GM10847 (cell line): Measurements from ENCODE around the gene CAPN14.

Source experiments
- POLR2A ChIP-seq: IDR thresholded peaks from 2 replicates; pipeline ENCODE4 v1.6.1; 2011; ENCODE audit not compliant: insufficient read length; ENCODE audit errors: extremely low read depth

Gene CAPN14, protein sequence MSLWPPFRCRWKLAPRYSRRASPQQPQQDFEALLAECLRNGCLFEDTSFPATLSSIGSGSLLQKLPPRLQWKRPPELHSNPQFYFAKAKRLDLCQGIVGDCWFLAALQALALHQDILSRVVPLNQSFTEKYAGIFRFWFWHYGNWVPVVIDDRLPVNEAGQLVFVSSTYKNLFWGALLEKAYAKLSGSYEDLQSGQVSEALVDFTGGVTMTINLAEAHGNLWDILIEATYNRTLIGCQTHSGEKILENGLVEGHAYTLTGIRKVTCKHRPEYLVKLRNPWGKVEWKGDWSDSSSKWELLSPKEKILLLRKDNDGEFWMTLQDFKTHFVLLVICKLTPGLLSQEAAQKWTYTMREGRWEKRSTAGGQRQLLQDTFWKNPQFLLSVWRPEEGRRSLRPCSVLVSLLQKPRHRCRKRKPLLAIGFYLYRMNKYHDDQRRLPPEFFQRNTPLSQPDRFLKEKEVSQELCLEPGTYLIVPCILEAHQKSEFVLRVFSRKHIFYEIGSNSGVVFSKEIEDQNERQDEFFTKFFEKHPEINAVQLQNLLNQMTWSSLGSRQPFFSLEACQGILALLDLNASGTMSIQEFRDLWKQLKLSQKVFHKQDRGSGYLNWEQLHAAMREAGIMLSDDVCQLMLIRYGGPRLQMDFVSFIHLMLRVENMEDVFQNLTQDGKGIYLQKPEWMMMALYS

DNA sequence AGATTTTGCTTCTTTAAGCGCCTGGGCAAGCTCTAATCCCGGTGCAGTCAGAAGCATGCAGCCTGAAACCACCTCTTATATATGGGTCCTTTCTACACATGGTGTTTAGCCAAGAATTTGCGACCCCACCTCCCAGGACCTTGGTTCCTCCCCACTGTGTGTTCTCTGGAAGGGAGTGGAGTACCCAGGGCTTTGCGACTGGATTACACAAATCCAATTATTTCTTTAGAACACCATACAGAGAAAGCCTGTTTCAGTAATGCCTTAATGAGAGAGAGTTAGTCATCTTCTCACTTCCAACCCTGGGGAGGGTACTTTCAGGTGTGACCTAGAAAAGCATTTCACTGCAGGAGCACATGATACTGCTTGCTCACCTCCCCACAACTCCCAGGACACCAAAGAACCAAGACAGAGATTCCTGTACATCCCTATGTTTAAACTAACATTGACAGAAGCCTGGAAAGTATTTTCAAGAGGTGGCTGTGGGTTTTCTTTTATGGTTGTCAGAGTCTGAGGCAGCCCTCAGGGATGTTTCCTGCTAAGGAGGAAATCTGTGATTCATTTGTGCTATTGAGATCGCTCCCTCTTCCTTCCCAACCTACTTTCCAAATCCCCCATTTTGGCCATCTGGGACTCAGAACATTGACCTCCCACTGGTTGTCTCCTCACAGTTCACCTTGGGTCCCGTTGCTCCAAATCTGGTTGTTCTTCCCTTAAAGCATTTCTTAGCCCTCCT, at the start of gene CAPN14:
TSS of gene CAPN14 (minus strand) at position 51 of the 736 bp plus-strand sequence. CDS start 12,068 bp downstream, outside the sequence.
- TF ChIP-seq POLR2A = no peak

DNA sequence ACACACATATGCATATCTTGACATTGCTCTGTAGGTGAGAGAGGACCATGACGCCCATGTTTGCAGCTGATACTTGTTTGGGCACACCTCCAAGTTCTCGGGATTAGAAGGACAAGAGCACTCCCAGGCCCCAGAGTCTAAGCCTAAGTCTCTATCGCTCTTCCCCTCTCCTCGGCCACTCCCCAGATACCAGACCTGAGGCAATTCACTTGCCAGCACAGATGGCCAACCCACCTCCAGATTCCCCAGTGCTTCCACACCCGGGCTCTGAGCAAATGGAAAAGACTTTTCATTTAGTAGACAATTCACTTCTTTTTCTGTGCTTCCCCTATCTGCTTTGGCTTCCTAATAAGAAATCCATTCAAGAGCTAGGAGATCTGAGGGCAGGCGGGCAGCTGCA, 49.5 kb upstream of the CAPN14 start:
- TF ChIP-seq POLR2A = no peak

DNA sequence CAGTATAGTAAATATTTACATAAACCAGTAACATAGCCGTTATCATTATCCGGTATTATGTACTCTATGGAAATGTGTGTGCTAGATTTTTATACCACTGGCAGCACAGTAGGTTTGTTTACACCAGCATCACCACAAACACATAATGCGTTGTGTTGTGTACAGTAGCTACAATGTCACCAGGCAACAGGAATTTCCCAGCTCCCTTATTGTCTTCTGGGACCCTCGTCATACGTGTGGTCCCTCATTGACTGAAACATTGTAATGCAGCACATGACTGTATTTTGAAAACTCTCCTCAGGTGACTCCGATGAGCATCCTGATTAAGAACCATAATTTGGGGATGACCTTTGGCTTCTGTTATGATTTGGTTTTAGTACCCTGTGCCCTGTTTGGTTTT, 47.9 kb upstream of the CAPN14 start:
- no peak for TF ChIP-seq POLR2A

DNA sequence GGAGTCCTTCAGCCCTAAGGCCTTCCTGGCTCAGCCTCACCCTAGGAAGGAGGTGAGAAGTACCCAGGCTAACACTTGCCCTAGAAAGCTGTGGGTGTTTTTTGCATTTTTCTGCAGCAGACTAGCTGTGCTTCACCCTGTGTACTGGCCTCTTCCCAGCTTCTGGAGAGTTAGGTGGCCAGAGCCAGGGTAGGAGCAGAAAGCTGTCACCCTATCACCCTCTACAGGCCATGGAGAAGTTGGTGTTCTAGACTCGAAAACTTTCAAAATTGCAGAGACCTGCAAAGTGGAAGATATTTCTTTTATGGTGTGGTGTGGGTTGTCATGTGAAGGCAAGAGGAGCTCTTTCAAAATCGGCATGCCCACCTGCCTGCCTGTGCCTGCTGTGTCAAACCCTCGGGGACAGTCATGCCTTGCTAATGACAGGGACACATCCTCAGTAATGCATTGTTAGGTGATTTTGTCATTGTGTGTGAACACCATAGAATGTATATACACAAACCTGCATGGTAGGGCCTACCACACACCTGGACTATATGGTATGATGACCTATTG, 46.4 kb upstream of the CAPN14 start:
- no peak for TF ChIP-seq POLR2A

- TF ChIP-seq POLR2A = no peak
Measured at GRCh38 chr2:31260870-31261269, 43.6 kb upstream of the CAPN14 start.

GRCh38 chr2:31259075-31259474, 41.8 kb upstream of the CAPN14 start:
- no peak for TF ChIP-seq POLR2A

- TF ChIP-seq POLR2A = no peak
Measured at GRCh38 chr2:31258351-31258750, 41.0 kb upstream of the CAPN14 start.

DNA sequence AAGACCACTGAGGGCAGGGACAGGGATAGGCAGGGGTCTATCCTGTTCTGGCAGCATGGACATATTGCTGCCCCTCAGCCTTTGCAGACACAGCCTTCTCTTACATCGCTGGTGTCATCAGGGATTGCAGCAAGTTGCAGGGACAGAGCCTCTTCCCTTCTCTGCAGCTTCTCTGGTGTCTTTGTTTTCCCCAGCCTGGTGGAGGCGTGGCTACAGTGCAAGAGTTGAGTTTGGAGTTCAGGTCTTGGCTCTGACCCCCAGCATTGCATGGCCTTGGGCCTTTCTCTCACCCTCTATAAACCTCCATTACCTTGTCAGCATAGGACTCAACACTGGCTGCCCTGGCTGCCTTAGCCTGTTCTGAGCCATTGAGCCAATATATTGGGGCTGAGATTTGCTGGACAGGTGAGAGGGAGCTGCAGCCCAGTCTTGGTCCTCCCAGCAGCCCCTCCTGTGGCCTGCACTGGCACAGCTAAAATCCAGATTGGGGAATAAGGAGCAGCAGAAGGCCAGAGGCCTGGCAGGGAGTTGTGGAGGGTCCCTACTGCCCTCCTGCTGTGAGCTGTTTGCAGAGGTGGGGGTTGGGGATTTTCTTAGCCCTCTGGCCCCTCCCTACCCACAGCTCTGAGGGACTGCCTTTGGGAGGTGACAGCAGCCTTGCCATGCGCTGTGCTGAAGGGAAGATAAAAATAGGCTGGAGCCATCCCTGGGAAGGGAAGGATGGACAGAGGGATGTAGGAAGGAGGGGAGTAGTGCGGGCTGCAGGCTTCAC, 39.5 kb upstream of the CAPN14 start:
- no peak for TF ChIP-seq POLR2A

DNA sequence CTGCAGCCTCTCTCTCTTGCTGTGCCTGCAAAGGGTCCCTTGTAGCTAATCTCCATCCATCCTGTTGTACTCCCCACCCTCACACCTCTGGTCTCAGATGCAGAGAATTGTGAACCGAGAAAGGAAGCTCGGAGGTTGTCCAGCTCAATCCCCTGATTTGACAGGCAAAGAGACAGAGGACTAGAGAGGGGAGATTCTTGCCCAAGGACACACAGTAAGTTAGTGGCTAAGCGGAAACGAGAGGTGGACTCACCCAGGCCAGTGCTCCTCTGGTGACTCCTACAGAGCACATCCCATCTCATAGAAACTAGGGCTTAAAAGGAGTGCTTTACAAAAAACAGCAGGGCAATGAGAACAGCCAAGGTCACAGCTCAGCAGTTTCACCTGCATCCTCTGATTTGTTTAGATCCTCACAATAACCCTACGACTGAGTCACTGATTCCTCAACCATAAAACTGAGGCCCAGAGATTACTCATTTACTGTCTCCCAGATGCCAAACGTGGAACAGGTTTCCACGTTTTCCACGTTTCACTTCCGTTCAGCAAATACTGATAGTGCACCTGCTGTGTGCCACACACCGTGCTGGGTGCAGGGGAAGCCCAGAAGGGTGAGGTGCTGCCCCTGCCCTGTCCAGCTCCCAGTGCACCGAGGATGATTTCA, 38.7 kb upstream of the CAPN14 start:
- no peak for TF ChIP-seq POLR2A

- no peak for TF ChIP-seq POLR2A
Measured at GRCh38 chr2:31254237-31255203, 37.2 kb upstream of the CAPN14 start.

GRCh38 chr2:31253356-31254131, 36.2 kb upstream of the CAPN14 start:
- no peak for TF ChIP-seq POLR2A

DNA sequence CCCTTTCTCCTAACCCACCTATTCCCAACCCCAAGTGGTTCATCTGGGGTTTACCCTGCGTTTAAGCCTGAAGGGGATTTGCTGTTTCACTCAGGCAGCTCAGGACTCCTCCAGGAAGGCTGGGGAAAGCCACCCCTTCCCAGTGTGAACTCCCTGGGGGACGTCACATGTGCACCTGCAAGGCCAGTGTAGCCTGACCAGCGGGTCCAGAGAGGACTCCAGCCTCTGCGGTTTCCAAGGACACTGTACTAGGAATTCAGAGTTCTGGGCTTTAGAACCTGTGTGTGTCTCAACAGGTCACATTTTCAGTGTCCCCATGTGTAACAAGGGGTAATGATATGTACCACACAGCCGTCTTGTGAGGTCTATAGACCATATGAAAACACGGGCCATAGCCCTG, 34.5 kb upstream of the CAPN14 start:
- TF ChIP-seq POLR2A = no peak
